Nephron (organoid): Measurements from ENCODE around the gene RUNX2.
A peak's percentile ranks its signal among the peaks of the same experiment; 100 is the strongest.
"Not testable (repeated sequence)": the region's sequence is repeated elsewhere in the genome, so short reads cannot be mapped to it uniquely, and the experiment has no call there.

ENCODE experiments used
- H3K27ac Mint-ChIP-seq, 3 experiments: 2 replicates each; pipeline ENCODE4 v1.8.0; 2020; ENCODE audit warnings: mixed read lengths in 3 of 3, mild to moderate bottlenecking in 2 of 3, moderate library complexity in 1 of 3
- H3K27me3 Mint-ChIP-seq: 2 replicates; pipeline ENCODE4 v1.8.0; 2021; ENCODE audit warnings: low read depth, mild to moderate bottlenecking, moderate library complexity, mixed read lengths
- H3K36me3 Mint-ChIP-seq: 2 replicates; pipeline ENCODE4 v1.8.0; 2020; ENCODE audit warnings: low read depth, mixed read lengths
- H3K4me1 Mint-ChIP-seq: 2 replicates; pipeline ENCODE4 v1.8.0; 2020; ENCODE audit warnings: mixed read lengths
- H3K4me3 Mint-ChIP-seq, 3 experiments: 2 replicates each; pipeline ENCODE4 v1.8.0; 2020; ENCODE audit warnings: mild to moderate bottlenecking in 3 of 3, mixed read lengths in 3 of 3, moderate library complexity in 2 of 3
- H3K9me3 Mint-ChIP-seq: 2 replicates; pipeline ENCODE4 v1.8.0; 2020; ENCODE audit warnings: mixed read lengths
- TF ChIP-seq, protein P1 (sequence below), 3 experiments: fragments of 200-600 bp; sonication (generic); IDR thresholded peaks; one replicate each; pipeline ENCODE4 v1.5.0; 2021; ENCODE audit warnings: antibody characterized with exemption in 3 of 3; ENCODE audit not compliant: unreplicated experiment in 3 of 3

RUNX2 gene

DNA sequence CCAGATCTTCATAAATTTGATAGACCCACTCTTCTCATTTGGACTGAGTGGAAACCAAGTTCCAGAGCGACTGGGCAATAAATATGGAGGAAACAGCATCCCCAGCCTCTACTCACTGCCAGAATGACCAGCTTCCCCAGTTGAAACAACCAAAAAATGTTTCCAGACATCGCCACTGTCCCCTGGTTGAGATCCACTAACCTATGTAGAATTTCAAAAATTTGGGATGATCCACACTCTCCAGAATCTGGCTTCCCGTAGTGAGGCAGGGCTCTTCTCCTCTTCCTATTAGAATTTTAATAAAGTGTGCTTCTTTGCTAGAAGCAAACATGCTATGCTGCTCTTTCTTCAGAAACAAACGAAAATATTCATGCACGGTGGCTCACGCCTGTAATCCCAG lies 336.6 kb downstream of the RUNX2 start:
- peak overlapping the region; percentile 4 to 15 (median 8) for H3K4me3 Mint-ChIP-seq
- TF ChIP-seq, protein P1, sequence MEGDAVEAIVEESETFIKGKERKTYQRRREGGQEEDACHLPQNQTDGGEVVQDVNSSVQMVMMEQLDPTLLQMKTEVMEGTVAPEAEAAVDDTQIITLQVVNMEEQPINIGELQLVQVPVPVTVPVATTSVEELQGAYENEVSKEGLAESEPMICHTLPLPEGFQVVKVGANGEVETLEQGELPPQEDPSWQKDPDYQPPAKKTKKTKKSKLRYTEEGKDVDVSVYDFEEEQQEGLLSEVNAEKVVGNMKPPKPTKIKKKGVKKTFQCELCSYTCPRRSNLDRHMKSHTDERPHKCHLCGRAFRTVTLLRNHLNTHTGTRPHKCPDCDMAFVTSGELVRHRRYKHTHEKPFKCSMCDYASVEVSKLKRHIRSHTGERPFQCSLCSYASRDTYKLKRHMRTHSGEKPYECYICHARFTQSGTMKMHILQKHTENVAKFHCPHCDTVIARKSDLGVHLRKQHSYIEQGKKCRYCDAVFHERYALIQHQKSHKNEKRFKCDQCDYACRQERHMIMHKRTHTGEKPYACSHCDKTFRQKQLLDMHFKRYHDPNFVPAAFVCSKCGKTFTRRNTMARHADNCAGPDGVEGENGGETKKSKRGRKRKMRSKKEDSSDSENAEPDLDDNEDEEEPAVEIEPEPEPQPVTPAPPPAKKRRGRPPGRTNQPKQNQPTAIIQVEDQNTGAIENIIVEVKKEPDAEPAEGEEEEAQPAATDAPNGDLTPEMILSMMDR (IDR thresholded peaks at IDR 0.05; ENCODE audit: unreplicated experiment in 3 of 3) = no peak
- no peaks in the 10 kb centered on the region for H3K36me3 Mint-ChIP-seq
- no peak overlapping the region for H3K27ac Mint-ChIP-seq
- H3K27me3 Mint-ChIP-seq = peaks cover 84% of the 10 kb centered on the region
- peaks cover 6% of the 10 kb centered on the region for H3K4me1 Mint-ChIP-seq
- peaks cover 5% of the 10 kb centered on the region for H3K9me3 Mint-ChIP-seq

DNA sequence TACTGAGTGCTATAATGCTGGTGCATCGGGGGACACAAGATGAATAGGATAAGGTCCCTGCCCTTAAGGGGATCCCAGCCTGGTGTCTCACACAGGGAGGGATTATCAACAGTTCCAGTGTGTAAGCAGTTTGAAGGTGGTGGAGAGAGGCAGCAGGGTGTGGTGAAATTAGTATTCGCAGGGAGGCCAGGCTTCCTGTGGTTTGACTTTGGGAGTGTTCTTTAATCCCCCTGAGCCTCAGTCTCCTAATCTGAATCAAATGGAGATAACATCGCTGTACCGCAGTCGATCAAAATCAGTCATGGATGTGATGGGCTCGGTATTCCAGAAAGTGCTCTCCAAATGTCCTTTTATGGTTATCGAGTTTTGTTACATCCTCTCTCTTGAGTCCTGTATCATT lies 337.7 kb downstream of the RUNX2 start:
- Mint-ChIP-seq H3K36me3 (no peaks in the 10 kb centered on the region), H3K27me3 (peaks cover 72% of the 10 kb centered on the region), H3K4me1 (peaks cover 6% of the 10 kb centered on the region), H3K4me3 (no peak overlapping the region), H3K9me3 (peaks cover 5% of the 10 kb centered on the region), H3K27ac (no peak overlapping the region)
- TF ChIP-seq, protein P1 (IDR thresholded peaks at IDR 0.05; ENCODE audit: unreplicated experiment in 3 of 3) = no peak

DNA sequence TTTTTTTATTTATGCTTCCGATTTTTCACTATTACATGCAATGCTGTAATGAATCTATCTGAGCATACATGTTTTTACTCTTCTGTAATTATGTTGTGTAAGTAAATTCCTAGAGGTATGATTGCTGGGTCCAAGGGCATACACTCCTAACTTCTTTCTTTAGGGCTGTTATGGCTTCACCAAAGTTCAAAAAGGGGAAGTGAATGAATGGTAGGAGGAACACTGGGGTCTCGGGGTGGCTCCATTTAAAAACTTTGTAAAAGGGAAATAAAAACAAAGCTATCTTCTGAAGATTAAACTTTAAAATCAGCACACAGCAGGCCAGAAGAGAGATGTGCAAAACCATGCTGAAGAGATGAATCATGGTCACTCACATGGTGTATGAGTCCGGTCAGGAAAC lies 338.7 kb downstream of the RUNX2 start:
- peaks cover 63% of the 10 kb centered on the region for H3K27me3 Mint-ChIP-seq
- H3K4me1 Mint-ChIP-seq = peaks cover 6% of the 10 kb centered on the region
- TF ChIP-seq, protein P1 (IDR thresholded peaks at IDR 0.05; ENCODE audit: unreplicated experiment in 3 of 3) = no peak
- H3K27ac Mint-ChIP-seq = no peak overlapping the region
- H3K9me3 Mint-ChIP-seq = peaks cover 5% of the 10 kb centered on the region
- no peaks in the 10 kb centered on the region for H3K36me3 Mint-ChIP-seq
- H3K4me3 Mint-ChIP-seq = no peak overlapping the region

DNA sequence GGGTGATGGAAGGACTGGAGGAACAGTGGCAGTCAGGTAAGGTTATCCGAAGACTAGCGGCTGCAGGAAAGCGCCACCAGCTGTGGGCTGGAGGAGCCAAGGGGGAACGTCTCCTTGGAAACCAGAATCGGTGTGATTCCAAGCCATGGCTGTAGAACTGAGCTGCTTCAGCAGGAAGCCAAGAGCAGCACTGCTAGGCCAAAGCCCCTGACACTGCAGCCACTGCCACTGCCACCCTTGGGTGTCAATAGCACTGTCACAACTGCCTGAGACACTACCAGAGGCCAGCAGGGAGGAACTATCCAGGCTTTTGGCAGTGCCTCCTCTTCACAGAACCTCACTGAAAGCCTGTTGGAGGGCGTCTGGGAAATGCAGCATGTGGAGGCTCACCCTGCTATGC lies 339.2 kb downstream of the RUNX2 start:
- H3K4me3 Mint-ChIP-seq = no peak overlapping the region
- no peaks in the 10 kb centered on the region for H3K36me3 Mint-ChIP-seq
- peaks cover 6% of the 10 kb centered on the region for H3K4me1 Mint-ChIP-seq
- H3K9me3 Mint-ChIP-seq = peaks cover 5% of the 10 kb centered on the region
- H3K27ac Mint-ChIP-seq = no peak overlapping the region
- TF ChIP-seq, protein P1 (IDR thresholded peaks at IDR 0.05; ENCODE audit: unreplicated experiment in 3 of 3) = no peak
- H3K27me3 Mint-ChIP-seq = peaks cover 58% of the 10 kb centered on the region

DNA sequence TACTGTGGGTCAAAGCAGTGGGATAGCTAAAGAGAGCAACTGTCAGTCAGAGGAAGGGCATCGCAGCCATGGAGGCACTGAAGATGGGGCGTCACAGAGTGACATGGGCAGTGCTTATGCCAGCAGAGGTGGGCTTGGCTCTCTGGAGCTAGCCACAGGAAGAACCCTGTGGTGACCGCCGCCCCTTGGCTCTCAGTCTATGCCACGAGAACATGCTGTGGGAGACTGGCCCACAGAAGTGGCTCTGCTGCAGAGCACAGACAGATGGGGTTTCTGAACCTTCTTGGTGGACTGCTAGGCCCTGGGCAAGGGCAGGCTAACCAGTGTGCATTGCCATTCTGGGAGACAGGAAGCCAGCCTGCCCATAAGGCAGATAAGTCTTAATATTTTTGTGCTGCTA lies 339.6 kb downstream of the RUNX2 start:
- Mint-ChIP-seq H3K4me3 (no peak overlapping the region), H3K36me3 (no peaks in the 10 kb centered on the region), H3K27ac (no peak overlapping the region), H3K9me3 (peaks cover 5% of the 10 kb centered on the region), H3K27me3 (peaks cover 53% of the 10 kb centered on the region), H3K4me1 (peaks cover 6% of the 10 kb centered on the region)
- TF ChIP-seq, protein P1 (IDR thresholded peaks at IDR 0.05; ENCODE audit: unreplicated experiment in 3 of 3) = no peak

DNA sequence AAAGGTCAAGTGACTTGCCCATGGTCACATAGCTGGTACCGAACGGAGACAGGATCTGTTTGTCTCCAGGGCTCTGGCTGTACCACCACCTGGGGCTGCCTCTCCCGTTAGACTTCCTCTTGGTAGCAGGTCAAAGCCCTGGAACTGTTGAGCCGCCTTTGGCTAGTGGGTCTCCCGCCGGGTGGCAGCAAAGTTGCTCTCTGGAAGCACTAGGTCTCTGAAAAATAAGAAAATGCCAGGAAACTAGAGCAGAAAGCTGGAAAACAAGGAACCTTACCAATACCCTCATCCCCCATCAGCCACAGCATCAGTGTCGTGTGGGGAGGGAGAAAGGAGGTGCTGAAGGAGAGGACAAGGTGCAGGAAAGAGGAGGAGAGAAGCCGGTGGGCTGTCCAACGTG lies 340.6 kb downstream of the RUNX2 start:
- Mint-ChIP-seq H3K27ac (no peak overlapping the region), H3K36me3 (no peaks in the 10 kb centered on the region), H3K27me3 (peaks cover 46% of the 10 kb centered on the region), H3K4me1 (peaks cover 6% of the 10 kb centered on the region), H3K9me3 (peaks cover 5% of the 10 kb centered on the region), H3K4me3 (no peak overlapping the region)
- TF ChIP-seq, protein P1 (IDR thresholded peaks at IDR 0.05; ENCODE audit: unreplicated experiment in 3 of 3) = no peak

DNA sequence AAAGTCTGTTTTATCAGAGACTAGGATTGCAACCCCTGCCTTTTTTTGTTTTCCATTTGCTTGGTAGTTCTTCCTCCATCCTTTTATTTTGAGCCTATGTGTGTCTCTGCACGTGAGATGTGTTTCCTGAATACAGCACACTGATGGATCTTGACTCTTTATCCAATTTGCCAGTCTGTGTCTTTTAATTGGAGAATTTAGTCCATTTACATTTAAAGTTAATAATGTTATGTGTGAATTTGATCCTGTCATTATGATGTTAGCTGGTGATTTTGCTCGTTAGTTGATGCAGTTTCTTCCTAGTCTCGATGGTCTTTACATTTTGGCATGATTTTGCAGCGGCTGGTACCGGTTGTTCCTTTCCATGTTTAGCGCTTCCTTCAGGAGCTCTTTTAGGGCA lies 345.0 kb downstream of the RUNX2 start:
- H3K36me3 Mint-ChIP-seq, H3K27ac Mint-ChIP-seq, H3K9me3 Mint-ChIP-seq, H3K4me3 Mint-ChIP-seq: not testable (repeated sequence)
- Mint-ChIP-seq H3K4me1 (peaks cover 13% of the 10 kb centered on the region), H3K27me3 (peaks cover 14% of the 10 kb centered on the region)

DNA sequence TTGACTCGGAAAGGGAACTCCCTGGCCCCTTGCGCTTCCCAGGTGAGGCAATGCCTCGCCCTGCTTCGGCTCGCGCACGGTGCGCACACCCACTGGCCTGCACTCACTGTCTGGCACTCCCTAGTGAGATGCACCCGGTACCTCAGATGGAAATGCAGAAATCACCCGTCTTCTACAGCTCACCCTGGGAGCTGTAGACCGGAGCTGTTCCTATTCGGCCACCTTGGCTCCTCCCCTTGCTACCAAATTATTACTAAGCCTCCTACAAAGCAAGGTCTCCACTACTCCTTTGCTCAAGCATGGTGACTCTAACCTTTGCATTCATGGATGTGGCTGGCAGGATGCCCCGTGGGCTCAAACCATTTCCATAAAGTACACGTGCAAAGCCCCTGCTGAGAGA lies 347.0 kb downstream of the RUNX2 start:
- H3K36me3 Mint-ChIP-seq, H3K27ac Mint-ChIP-seq, H3K9me3 Mint-ChIP-seq: not testable (repeated sequence)
- Mint-ChIP-seq H3K4me1 (peaks cover 25% of the 10 kb centered on the region), H3K27me3 (peaks cover 13% of the 10 kb centered on the region), H3K4me3 (peak overlapping the region in 1 of 3 experiments; percentile 27)
